ENCODE measurements around the gene UBA52. TPM values are rescaled to one million over a fixed set of nuclear protein-coding genes. Genes with fewer than 3 reads are reported as not detected.

The UBA52 gene
- total RNA-seq, 4 donors from 2014 or later, result 445 to 799 (median 753) TPM

GRCh38 chr19:18541992-18542940 lies 29.4 kb upstream of the UBA52 start:
- Histone ChIP-seq H3K4me1 (peaks cover 4 to 36% (median 12%) of the 10 kb centered on the region in 3 donors), H3K27ac (peak overlapping the region; percentile 95 to 98 (median 96)), H3K27me3 (no peaks in the 10 kb centered on the region), H3K9me3 (no peaks in the 10 kb centered on the region), H3K4me3 (peak overlapping the region; percentile 76 to 96 (median 88)), H3K36me3 (peaks cover 3 to 46% (median 30%) of the 10 kb centered on the region in 3 donors)
- no peak for DNase-seq
- intact Hi-C loops (cut with DNase I), result no loop called here
- WGBS, 2 donors, result 20 to 35% methylated on average over 4 to 11 of the region's 11 CpGs
- TF ChIP-seq POLR2A (IDR thresholded peaks at IDR 0.05), result no peak
- no peak for TF ChIP-seq CTCF (IDR thresholded peaks at IDR 0.05)

- no peaks in the 10 kb centered on the region for H3K27me3 ChIP-seq
Measured at GRCh38 chr19:18542941-18543813, 28.5 kb upstream of the UBA52 start, which contains the start of gene FKBP8. FKBP8 (minus strand) TSS chr19:18543573; CDS start chr19:18541970, 1,603 bp downstream.

DNA sequence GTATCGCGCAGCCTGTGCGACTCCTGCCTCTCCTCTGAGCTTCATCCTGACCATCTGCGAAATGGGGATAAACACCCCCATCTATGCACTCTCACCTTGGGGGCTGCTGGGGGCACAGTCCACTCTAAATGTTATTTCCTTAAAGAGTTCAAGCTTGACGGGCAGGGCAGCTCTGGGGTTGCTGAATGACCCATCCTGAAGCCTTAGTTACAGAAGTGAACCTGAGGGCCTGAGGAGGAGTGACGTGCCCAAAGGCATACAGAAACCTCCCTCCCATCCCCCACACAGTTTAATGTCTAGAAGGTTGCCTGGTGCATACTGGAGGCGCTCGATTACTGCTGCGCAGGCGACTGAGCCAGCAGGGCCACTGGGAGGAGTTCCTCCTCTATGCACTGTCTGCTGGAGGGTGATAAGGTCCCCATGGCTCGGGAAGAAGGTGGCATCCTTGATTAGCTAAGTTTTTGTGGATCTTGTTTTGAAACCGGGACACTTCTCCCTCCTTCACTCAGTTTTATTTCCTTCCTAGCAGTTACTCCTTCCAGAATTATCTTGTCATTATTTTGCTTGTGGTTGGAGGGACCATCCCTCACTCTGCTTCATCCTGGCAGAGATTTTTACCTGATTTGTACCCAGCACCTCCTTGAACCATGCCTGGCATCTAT lies 27.7 kb upstream of the UBA52 start:
- Histone ChIP-seq H3K27ac (peak overlapping the region; percentile 95 to 98 (median 96)), H3K36me3 (peaks cover 0 to 29% (median 15%) of the 10 kb centered on the region in 3 donors), H3K4me1 (peaks cover 4 to 35% (median 12%) of the 10 kb centered on the region in 3 donors), H3K4me3 (peak overlapping the region; percentile 76 to 96 (median 88)), H3K9me3 (no peaks in the 10 kb centered on the region), H3K27me3 (no peaks in the 10 kb centered on the region)
- peak in 1 of 4 donors; percentile 21 for TF ChIP-seq POLR2A (IDR thresholded peaks at IDR 0.05)
- TF ChIP-seq CTCF (IDR thresholded peaks at IDR 0.05), result no peak
- WGBS, 2 donors, result 5 to 7% methylated on average over 6 to 7 of the region's 12 CpGs
- intact Hi-C loops (cut with DNase I), result no loop called here
- peak; percentile 22 for DNase-seq

More at GRCh38 chr19:18542941-18543813, 28.5 kb upstream of the UBA52 start, which contains the start of gene FKBP8:
- intact Hi-C loops (cut with DNase I), result no loop called here
- TF ChIP-seq CTCF (IDR thresholded peaks at IDR 0.05), result no peak
- TF ChIP-seq POLR2A (IDR thresholded peaks at IDR 0.05), result peak in 1 of 4 donors; percentile 10
- WGBS, 2 donors, result no CpG with 5 or more reads among the region's 86 CpGs
- H3K27ac ChIP-seq, result peak within 1 kb of the TSS; percentile 95 to 98 (median 96)
- peaks cover 4 to 36% (median 12%) of the 10 kb centered on the region in 3 donors for H3K4me1 ChIP-seq
- peak; percentile 57 for DNase-seq
- H3K9me3 ChIP-seq, result no peaks in the 10 kb centered on the region
- peak within 1 kb of the TSS; percentile 76 to 96 (median 88) for H3K4me3 ChIP-seq
- H3K36me3 ChIP-seq, result peaks cover 0 to 36% (median 21%) of the 10 kb centered on the region in 3 donors

DNA sequence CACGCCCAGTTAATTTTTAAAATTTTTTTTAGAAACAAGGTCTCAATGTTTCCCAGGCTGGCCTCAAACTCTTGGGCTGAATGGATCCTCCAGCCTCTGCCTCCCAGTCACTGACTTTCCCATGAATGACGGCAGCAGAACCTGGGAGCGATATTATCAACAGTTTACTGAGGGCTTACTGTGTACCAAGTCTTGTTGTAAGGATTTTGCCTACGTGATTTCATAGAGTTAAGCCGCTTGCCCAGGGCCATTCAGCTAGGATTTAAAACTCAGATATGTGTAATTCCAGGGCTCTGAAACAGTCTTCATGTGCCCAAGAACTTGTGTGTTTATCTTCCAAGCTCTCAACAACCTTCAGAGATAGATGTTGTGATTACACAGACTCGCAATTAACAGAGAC lies 20.0 kb upstream of the UBA52 start:
- no peak overlapping the region for H3K27ac ChIP-seq
- H3K4me1 ChIP-seq, result peaks cover 0 to under 1% (median 0%) of the 10 kb centered on the region in 3 donors
- H3K36me3 ChIP-seq, result no peaks in the 10 kb centered on the region
- H3K4me3 ChIP-seq, result no peak overlapping the region
- WGBS, 2 donors, result 48 to 51% methylated on average over 6 of the region's 6 CpGs
- TF ChIP-seq CTCF (IDR thresholded peaks at IDR 0.05) (no peak), POLR2A (IDR thresholded peaks at IDR 0.05) (no peak)
- DNase-seq, result no peak
- H3K27me3 ChIP-seq, result no peaks in the 10 kb centered on the region
- no peaks in the 10 kb centered on the region for H3K9me3 ChIP-seq
- intact Hi-C loops (cut with DNase I), result no loop called here
